ENCODE results near the gene LDHB.
"Not testable (repeated sequence)": the region's sequence is repeated elsewhere in the genome, so short reads cannot be mapped to it uniquely, and the experiment has no call there.

Gene LDHB

DNA sequence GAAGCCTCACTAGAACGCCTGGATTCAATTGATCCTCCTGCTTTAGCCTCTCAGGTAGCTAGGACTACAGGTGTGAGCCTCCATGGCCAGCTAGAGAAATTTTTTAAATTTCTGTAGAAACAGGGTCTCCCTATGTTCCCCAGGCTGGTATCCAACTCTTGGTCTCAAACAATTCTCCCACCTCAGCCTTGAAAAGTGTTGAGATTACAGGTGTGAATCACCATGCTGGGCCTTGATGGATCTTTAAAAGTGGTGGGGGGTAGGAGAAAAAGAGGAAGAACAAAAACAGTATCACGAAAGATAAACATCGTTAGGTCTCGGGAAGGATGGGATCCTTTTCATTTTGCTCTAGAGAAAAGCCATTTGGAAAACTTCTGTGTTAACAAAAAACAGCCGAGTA is 57.4 kb downstream of the LDHB start:
- no peak overlapping the region for H3K9ac ChIP-seq (ENCODE audit: low read depth, low read length)
- TF ChIP-seq EZH2 (IDR thresholded peaks at IDR 0.05; ENCODE audit: borderline replicate concordance, low read depth, low read length, severe bottlenecking): no peak
- TF ChIP-seq, protein P1, sequence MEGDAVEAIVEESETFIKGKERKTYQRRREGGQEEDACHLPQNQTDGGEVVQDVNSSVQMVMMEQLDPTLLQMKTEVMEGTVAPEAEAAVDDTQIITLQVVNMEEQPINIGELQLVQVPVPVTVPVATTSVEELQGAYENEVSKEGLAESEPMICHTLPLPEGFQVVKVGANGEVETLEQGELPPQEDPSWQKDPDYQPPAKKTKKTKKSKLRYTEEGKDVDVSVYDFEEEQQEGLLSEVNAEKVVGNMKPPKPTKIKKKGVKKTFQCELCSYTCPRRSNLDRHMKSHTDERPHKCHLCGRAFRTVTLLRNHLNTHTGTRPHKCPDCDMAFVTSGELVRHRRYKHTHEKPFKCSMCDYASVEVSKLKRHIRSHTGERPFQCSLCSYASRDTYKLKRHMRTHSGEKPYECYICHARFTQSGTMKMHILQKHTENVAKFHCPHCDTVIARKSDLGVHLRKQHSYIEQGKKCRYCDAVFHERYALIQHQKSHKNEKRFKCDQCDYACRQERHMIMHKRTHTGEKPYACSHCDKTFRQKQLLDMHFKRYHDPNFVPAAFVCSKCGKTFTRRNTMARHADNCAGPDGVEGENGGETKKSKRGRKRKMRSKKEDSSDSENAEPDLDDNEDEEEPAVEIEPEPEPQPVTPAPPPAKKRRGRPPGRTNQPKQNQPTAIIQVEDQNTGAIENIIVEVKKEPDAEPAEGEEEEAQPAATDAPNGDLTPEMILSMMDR (IDR thresholded peaks at IDR 0.05; ENCODE audit: borderline replicate concordance, extremely low read depth, low read length, poor library complexity, severe bottlenecking): no peak
- DNase-seq: no peak
- H3K27me3 ChIP-seq (ENCODE audit: insufficient read depth, low read length, poor library complexity): no peaks in the 10 kb centered on the region
- no peaks in the 10 kb centered on the region for H4K20me1 ChIP-seq (ENCODE audit: insufficient read depth, low read length)
- no peak overlapping the region for H3K4me3 ChIP-seq (ENCODE audit: low read depth in 1 of 2, low read length in 2 of 2)
- H3K4me2 ChIP-seq (ENCODE audit: insufficient read depth, low read length): no peak overlapping the region
- H3K27ac ChIP-seq (ENCODE audit: low read length): no peak overlapping the region
- H3K9me3 ChIP-seq (ENCODE audit: insufficient read depth, low read length, severe bottlenecking): no peaks in the 10 kb centered on the region
- H3K79me2 ChIP-seq (ENCODE audit: insufficient read depth, low read length): no peaks in the 10 kb centered on the region
- no peak overlapping the region for H2AFZ ChIP-seq (ENCODE audit: low read depth, low read length)
- H3K36me3 ChIP-seq (ENCODE audit: insufficient read depth, low read length): no peaks in the 10 kb centered on the region
- H3K4me1 ChIP-seq (ENCODE audit: insufficient read depth, low read length): no peaks in the 10 kb centered on the region
- ATAC-seq (ENCODE audit: insufficient read depth, low read depth): no peak

DNA sequence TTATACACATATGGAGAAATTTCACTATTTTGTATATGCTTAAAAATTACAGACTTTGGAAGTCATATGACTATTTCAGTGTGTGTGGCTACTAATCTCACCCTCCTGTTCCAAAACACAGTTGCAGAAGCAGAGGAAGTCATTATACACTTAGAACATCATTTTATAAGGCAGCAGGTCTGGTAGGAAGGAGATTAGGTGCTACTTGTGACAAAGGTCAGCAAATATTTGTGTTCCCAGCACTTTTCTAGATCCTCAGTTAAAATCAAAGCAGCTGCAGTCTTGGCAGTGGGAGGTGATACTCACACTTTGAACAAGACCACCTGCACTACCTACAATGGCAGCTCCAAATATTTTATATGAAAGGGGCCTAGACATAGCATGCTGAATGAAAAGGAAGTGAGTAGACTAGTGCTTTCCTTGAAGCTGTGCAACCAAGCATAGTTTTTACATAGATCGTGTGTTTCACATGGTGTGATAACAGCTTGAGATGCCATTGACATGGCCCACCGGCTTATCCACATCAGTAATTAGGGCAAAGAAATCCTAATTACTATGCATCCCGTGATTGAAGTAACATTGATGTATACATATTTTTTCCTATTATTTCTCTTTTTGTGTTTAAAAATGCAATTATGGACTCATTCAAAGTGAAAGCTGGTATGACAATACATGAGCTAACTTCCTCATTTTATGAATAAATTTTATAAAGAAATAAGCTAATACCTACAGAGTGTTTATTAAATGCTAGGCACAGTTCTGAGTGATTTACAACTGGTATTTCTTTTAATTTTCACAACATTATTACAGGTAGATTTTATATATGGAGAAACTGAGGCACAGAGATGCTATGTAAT is 58.3 kb downstream of the LDHB start:
- TF ChIP-seq, protein P1 (IDR thresholded peaks at IDR 0.05; ENCODE audit: borderline replicate concordance, extremely low read depth, low read length, poor library complexity, severe bottlenecking): no peak
- TF ChIP-seq EZH2 (IDR thresholded peaks at IDR 0.05; ENCODE audit: borderline replicate concordance, low read depth, low read length, severe bottlenecking): no peak
- Histone ChIP-seq H3K4me2 (ENCODE audit: insufficient read depth, low read length) (no peak overlapping the region), H4K20me1 (ENCODE audit: insufficient read depth, low read length) (no peaks in the 10 kb centered on the region), H3K4me1 (ENCODE audit: insufficient read depth, low read length) (no peaks in the 10 kb centered on the region), H3K4me3 (ENCODE audit: low read depth in 1 of 2, low read length in 2 of 2) (no peak overlapping the region), H3K36me3 (ENCODE audit: insufficient read depth, low read length) (no peaks in the 10 kb centered on the region), H3K27me3 (ENCODE audit: insufficient read depth, low read length, poor library complexity) (no peaks in the 10 kb centered on the region), H3K27ac (ENCODE audit: low read length) (no peak overlapping the region), H3K79me2 (ENCODE audit: insufficient read depth, low read length) (no peaks in the 10 kb centered on the region), H3K9ac (ENCODE audit: low read depth, low read length) (no peak overlapping the region), H2AFZ (ENCODE audit: low read depth, low read length) (no peak overlapping the region), H3K9me3 (ENCODE audit: insufficient read depth, low read length, severe bottlenecking) (no peaks in the 10 kb centered on the region)
- no peak for ATAC-seq (ENCODE audit: insufficient read depth, low read depth)
- no peak for DNase-seq

DNA sequence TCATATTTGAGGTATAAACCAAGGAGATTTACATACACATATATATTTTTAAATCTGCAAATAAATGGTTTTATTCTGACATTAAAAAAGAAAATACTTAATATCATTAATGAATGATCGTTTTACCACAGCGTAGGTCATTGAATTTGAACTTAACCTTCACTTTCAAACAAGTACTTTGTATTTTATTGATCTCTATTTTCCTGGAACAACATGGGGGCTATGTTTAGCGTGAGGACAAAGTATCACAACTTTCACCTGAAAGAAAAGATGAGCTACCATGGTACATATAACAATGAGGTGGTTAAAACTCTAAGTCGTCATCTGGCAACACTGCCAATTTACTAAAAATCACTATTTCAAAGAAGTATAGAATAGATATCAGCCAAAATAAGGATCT is 59.0 kb downstream of the LDHB start:
- no peaks in the 10 kb centered on the region for H3K9me3 ChIP-seq (ENCODE audit: insufficient read depth, low read length, severe bottlenecking)
- H3K36me3 ChIP-seq (ENCODE audit: insufficient read depth, low read length): no peaks in the 10 kb centered on the region
- ATAC-seq (ENCODE audit: insufficient read depth, low read depth) (no peak), DNase-seq (no peak)
- no peak overlapping the region for H3K27ac ChIP-seq (ENCODE audit: low read length)
- H3K9ac ChIP-seq (ENCODE audit: low read depth, low read length): no peak overlapping the region
- no peaks in the 10 kb centered on the region for H3K4me1 ChIP-seq (ENCODE audit: insufficient read depth, low read length)
- H4K20me1 ChIP-seq (ENCODE audit: insufficient read depth, low read length): no peaks in the 10 kb centered on the region
- no peak overlapping the region for H2AFZ ChIP-seq (ENCODE audit: low read depth, low read length)
- TF ChIP-seq, protein P1 (IDR thresholded peaks at IDR 0.05; ENCODE audit: borderline replicate concordance, extremely low read depth, low read length, poor library complexity, severe bottlenecking): no peak
- no peak for TF ChIP-seq EZH2 (IDR thresholded peaks at IDR 0.05; ENCODE audit: borderline replicate concordance, low read depth, low read length, severe bottlenecking)
- no peak overlapping the region for H3K4me2 ChIP-seq (ENCODE audit: insufficient read depth, low read length)
- H3K27me3 ChIP-seq (ENCODE audit: insufficient read depth, low read length, poor library complexity): no peaks in the 10 kb centered on the region
- no peaks in the 10 kb centered on the region for H3K79me2 ChIP-seq (ENCODE audit: insufficient read depth, low read length)
- H3K4me3 ChIP-seq (ENCODE audit: low read depth in 1 of 2, low read length in 2 of 2): no peak overlapping the region

DNA sequence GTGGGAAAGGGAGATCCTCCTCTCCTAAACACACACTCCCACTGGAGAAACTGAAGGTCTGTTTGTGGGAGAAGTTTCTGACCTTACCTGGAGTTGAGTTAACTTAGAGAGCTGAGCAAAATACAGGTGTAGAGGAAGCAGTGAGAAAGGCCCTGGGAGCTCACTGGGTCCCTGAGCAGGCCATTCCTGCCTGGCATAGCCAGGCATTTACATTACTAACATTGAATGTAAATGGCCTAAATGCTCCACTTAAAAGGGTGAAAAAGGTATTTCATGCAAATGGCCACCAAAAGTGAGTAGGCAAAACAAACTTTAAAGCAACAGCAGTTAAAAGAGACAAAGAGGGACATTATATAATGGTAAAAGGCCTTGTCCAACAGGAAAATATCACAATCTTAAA is 62.3 kb downstream of the LDHB start:
- H3K4me3 ChIP-seq (ENCODE audit: low read depth in 1 of 2, low read length in 2 of 2); H3K4me2 ChIP-seq (ENCODE audit: insufficient read depth, low read length); ATAC-seq (ENCODE audit: insufficient read depth, low read depth); H3K4me1 ChIP-seq (ENCODE audit: insufficient read depth, low read length); H3K79me2 ChIP-seq (ENCODE audit: insufficient read depth, low read length); H3K9me3 ChIP-seq (ENCODE audit: insufficient read depth, low read length, severe bottlenecking); H3K9ac ChIP-seq (ENCODE audit: low read depth, low read length); H3K27ac ChIP-seq (ENCODE audit: low read length); H3K36me3 ChIP-seq (ENCODE audit: insufficient read depth, low read length); DNase-seq; H3K27me3 ChIP-seq (ENCODE audit: insufficient read depth, low read length, poor library complexity); H2AFZ ChIP-seq (ENCODE audit: low read depth, low read length); H4K20me1 ChIP-seq (ENCODE audit: insufficient read depth, low read length): not testable (repeated sequence)

Data from DND-41 (cell line).